WTC11 (cell line): ENCODE measurements around the gene CEP295NL. TPM values are rescaled to one million over a fixed set of nuclear protein-coding genes. Genes with fewer than 3 reads are reported as not detected.

ENCODE experiments used
- ATAC-seq: fragments of 200-7000 bp; cut with Tn5 transposase; 2 replicates; pipeline ENCODE4 v1.10.0; 2021; ENCODE audit warnings: mild to moderate bottlenecking, moderate library complexity
- CTCF ChIA-PET: fragments of 300-600 bp; sonication (Branson Sonifier 250); formaldehyde crosslinking; loops from one replicate; lab custom pipeline; 2021; ENCODE audit warnings: antibody characterized with exemption; lab: Charles Lee
- POLR2A ChIA-PET: fragments of 350-600 bp; sonication (Branson Sonifier 250); formaldehyde crosslinking; loops from one replicate; lab custom pipeline; 2021; ENCODE audit warnings: antibody characterized with exemption; lab: Charles Lee
- DNase-seq: peaks from one replicate; pipeline ENCODE4 v3.0.0; 2021; ENCODE audit warnings: low spot score
- H3K27ac Mint-ChIP-seq: 2 replicates; pipeline ENCODE4 v1.8.0; 2021; ENCODE audit warnings: mixed read lengths
- H3K27me3 Mint-ChIP-seq: 2 replicates; pipeline ENCODE4 v1.8.0; 2021; ENCODE audit warnings: low read depth, mild to moderate bottlenecking, moderate library complexity, mixed read lengths
- H3K36me3 Mint-ChIP-seq: 2 replicates; pipeline ENCODE4 v1.8.0; 2021; ENCODE audit warnings: mixed read lengths
- H3K4me1 Mint-ChIP-seq: 2 replicates; pipeline ENCODE4 v1.8.0; 2022; ENCODE audit warnings: mixed read lengths
- H3K4me3 Mint-ChIP-seq: 2 replicates; pipeline ENCODE4 v1.8.0; 2021; ENCODE audit warnings: mild to moderate bottlenecking, moderate library complexity, mixed read lengths
- H3K9me3 Mint-ChIP-seq: 2 replicates; pipeline ENCODE4 v1.8.0; 2021; ENCODE audit warnings: mixed read lengths
- CREB1 ChIP-seq: sonication (generic); formaldehyde crosslinking; IDR thresholded peaks from 2 replicates; pipeline ENCODE4 v1.8.0; 2023; ENCODE audit warnings: mild to moderate bottlenecking, missing genetic modification reagents
- EMX1 ChIP-seq: fragments of 250-450 bp; sonication (Bioruptor Pico); IDR thresholded peaks from 2 replicates; pipeline ENCODE4 v1.8.0; 2021; ENCODE audit warnings: mild to moderate bottlenecking
- FOXP1 ChIP-seq: sonication (generic); formaldehyde crosslinking; IDR thresholded peaks from 2 replicates; pipeline ENCODE4 v1.8.0; 2022; ENCODE audit warnings: missing genetic modification reagents, mild to moderate bottlenecking, moderate library complexity, borderline replicate concordance
- GRHL2 ChIP-seq: fragments of 250-450 bp; sonication (Bioruptor Pico); IDR thresholded peaks from 2 replicates; pipeline ENCODE4 v1.8.0; 2022; ENCODE audit warnings: mild to moderate bottlenecking, moderate library complexity; ENCODE audit not compliant: insufficient replicate concordance, severe bottlenecking
- IRF2 ChIP-seq: sonication (generic); formaldehyde crosslinking; IDR thresholded peaks from 2 replicates; pipeline ENCODE4 v1.8.0; 2022; ENCODE audit warnings: low read depth, missing genetic modification reagents, borderline replicate concordance
- JAZF1 ChIP-seq: fragments of 250-450 bp; sonication (Bioruptor Pico); IDR thresholded peaks from 2 replicates; pipeline ENCODE4 v1.9.0; 2021; ENCODE audit warnings: moderate library complexity, mild to moderate bottlenecking, inconsistent platforms
- JUN ChIP-seq: sonication (generic); formaldehyde crosslinking; IDR thresholded peaks from 2 replicates; pipeline ENCODE4 v1.8.0; 2023; ENCODE audit warnings: mild to moderate bottlenecking, missing genetic modification reagents
- KAT7 ChIP-seq: sonication (generic); formaldehyde crosslinking; IDR thresholded peaks from 2 replicates; pipeline ENCODE4 v1.8.1; 2023; ENCODE audit warnings: missing genetic modification reagents, mild to moderate bottlenecking, borderline replicate concordance
- NFATC4 ChIP-seq: fragments of 250-450 bp; sonication (Bioruptor Pico); IDR thresholded peaks from 2 replicates; pipeline ENCODE4 v1.9.0; 2021; ENCODE audit warnings: mild to moderate bottlenecking
- NFE2L1 ChIP-seq: sonication (generic); formaldehyde crosslinking; IDR thresholded peaks from 2 replicates; pipeline ENCODE4 v1.8.1; 2023; ENCODE audit warnings: missing genetic modification reagents
- NR1H2 ChIP-seq: sonication (generic); formaldehyde crosslinking; IDR thresholded peaks from 2 replicates; pipeline ENCODE4 v1.9.0; 2021; ENCODE audit warnings: mild to moderate bottlenecking, moderate library complexity, missing genetic modification reagents
- TP53 ChIP-seq: sonication (generic); formaldehyde crosslinking; IDR thresholded peaks from 2 replicates; pipeline ENCODE4 v1.8.1; 2023; ENCODE audit warnings: mild to moderate bottlenecking, missing genetic modification reagents
- ZBTB21 ChIP-seq: sonication (generic); formaldehyde crosslinking; IDR thresholded peaks from 2 replicates; pipeline ENCODE4 v1.8.1; 2023; ENCODE audit warnings: mild to moderate bottlenecking, missing genetic modification reagents, borderline replicate concordance
- ZNF232 ChIP-seq: sonication (generic); formaldehyde crosslinking; IDR thresholded peaks from 2 replicates; pipeline ENCODE4 v1.8.0; 2022; ENCODE audit warnings: mild to moderate bottlenecking, missing genetic modification reagents
- ZNF416 ChIP-seq: fragments of 250-450 bp; sonication (Bioruptor Pico); IDR thresholded peaks from 2 replicates; pipeline ENCODE4 v1.9.0; 2021; ENCODE audit warnings: mild to moderate bottlenecking, inconsistent platforms
- ZNF671 ChIP-seq: fragments of 250-450 bp; sonication (Bioruptor Pico); IDR thresholded peaks from 2 replicates; pipeline ENCODE4 v1.8.0; 2021; ENCODE audit warnings: mild to moderate bottlenecking
- total RNA-seq: library from RNA; stranded (reverse); gene quantifications from 3 replicates; pipeline ENCODE4 v1.2.3, GENCODE V29; 2021
- TF ChIP-seq, protein P1 (sequence below): sonication (generic); formaldehyde crosslinking; IDR thresholded peaks from 2 replicates; pipeline ENCODE4 v1.8.1; 2022; ENCODE audit warnings: mild to moderate bottlenecking, missing genetic modification reagents, moderate library complexity, borderline replicate concordance
- TF ChIP-seq, protein P2 (sequence below): sonication (generic); formaldehyde crosslinking; conservative IDR thresholded peaks from 2 replicates; pipeline ENCODE4 v1.8.1; 2022; ENCODE audit warnings: mild to moderate bottlenecking, missing genetic modification reagents
- TF ChIP-seq, protein P3 (sequence below): sonication (generic); formaldehyde crosslinking; IDR thresholded peaks from 2 replicates; pipeline ENCODE4 v1.8.1; 2023; ENCODE audit warnings: mild to moderate bottlenecking, missing genetic modification reagents, moderate library complexity
- TF ChIP-seq, protein P4 (sequence below): fragments of 250-450 bp; sonication (Bioruptor Pico); IDR thresholded peaks from 2 replicates; pipeline ENCODE4 v1.9.0; 2021; ENCODE audit warnings: mild to moderate bottlenecking
- TF ChIP-seq, protein P5 (sequence below): fragments of 250-450 bp; sonication (Bioruptor Pico); IDR thresholded peaks from 2 replicates; pipeline ENCODE4 v1.9.0; 2021; ENCODE audit warnings: mild to moderate bottlenecking

CEP295NL gene
- total RNA-seq, 1 experiment from 2014 or later: 0.61 TPM

DNA sequence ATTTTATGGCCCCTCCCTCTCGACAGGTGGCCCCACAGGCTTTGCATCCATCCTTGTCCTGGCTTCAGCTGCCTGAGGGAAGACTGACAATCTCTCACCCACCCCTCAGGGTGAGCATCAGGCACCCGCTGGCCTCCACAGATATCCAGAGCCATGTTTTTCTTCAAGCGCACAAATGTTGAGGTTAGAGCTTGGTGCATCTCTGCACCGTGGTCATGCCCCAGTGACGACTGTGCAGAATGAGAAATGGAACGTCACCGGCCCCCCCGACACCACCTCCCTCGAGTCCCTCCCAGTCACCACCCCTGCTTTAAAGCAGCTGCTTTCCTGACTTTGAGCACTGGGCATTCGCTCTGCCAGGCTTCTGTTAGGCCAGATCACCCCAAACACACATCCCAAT lies 42.0 kb upstream of the CEP295NL start:
- ChIA-PET POLR2A (no interaction called here), CTCF (interaction anchor here (0.6 to 1.3 kb wide), 3 partner anchors 26 to 263 kb away, joined by 3 to 4 read pairs (median 3); no protein-coding TSS in a partner anchor)
- H3K36me3 Mint-ChIP-seq: peaks cover 2% of the 10 kb centered on the region; the same call in 1 of the 2 replicates
- DNase-seq: no peak
- H3K4me1 Mint-ChIP-seq: no peaks in the 10 kb centered on the region
- H3K27me3 Mint-ChIP-seq: no peaks in the 10 kb centered on the region
- no peak overlapping the region for H3K4me3 Mint-ChIP-seq
- no peak for ATAC-seq
- TF ChIP-seq, protein P1, sequence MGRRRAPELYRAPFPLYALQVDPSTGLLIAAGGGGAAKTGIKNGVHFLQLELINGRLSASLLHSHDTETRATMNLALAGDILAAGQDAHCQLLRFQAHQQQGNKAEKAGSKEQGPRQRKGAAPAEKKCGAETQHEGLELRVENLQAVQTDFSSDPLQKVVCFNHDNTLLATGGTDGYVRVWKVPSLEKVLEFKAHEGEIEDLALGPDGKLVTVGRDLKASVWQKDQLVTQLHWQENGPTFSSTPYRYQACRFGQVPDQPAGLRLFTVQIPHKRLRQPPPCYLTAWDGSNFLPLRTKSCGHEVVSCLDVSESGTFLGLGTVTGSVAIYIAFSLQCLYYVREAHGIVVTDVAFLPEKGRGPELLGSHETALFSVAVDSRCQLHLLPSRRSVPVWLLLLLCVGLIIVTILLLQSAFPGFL (CRISPR knock-in tag): no peak
- TF ChIP-seq JAZF1 (CRISPR knock-in tag): no peak
- TF ChIP-seq ZNF671 (CRISPR knock-in tag): no peak
- TF ChIP-seq KAT7 (CRISPR knock-in tag): no peak
- no peak for TF ChIP-seq ZNF416 (CRISPR knock-in tag)
- TF ChIP-seq ZNF232 (CRISPR knock-in tag): no peak
- no peak for TF ChIP-seq GRHL2 (CRISPR knock-in tag)
- TF ChIP-seq JUN (CRISPR knock-in tag): no peak
- no peak for TF ChIP-seq NFATC4
- TF ChIP-seq, all 79 proteins: peak for 0
- no peak overlapping the region for H3K27ac Mint-ChIP-seq
- H3K9me3 Mint-ChIP-seq: peaks cover 2% of the 10 kb centered on the region

DNA sequence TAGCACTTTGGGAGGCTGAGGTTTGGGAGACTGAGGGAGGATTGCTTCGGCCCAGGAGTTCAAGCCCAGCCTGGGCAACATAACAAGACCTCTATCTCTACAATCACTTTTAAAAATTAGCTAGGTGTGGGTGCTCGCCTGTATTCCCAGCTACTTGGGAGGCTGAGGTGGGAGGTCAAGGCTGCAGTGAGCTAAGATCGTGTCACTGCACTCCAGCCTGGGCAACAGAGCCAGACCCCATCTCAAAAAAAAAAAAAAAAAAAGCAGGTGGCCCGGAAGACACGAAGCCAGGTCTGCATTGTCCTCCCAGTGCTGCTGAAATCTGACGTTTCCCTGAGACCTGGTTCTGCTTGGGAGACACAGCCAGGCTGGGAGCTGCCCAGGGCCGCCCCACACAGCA lies 41.0 kb upstream of the CEP295NL start:
- Mint-ChIP-seq H3K4me1 (no peaks in the 10 kb centered on the region), H3K36me3 (no peaks in the 10 kb centered on the region), H3K4me3 (no peak overlapping the region), H3K27ac (no peak overlapping the region), H3K27me3 (no peaks in the 10 kb centered on the region), H3K9me3 (no peaks in the 10 kb centered on the region)
- POLR2A ChIA-PET: no interaction called here
- DNase-seq: no peak
- ATAC-seq: no peak
- CTCF ChIA-PET: no interaction called here
- TF ChIP-seq ZNF232 (CRISPR knock-in tag) (no peak), TP53 (CRISPR knock-in tag) (no peak), ZBTB21 (CRISPR knock-in tag) (no peak), IRF2 (no peak), NFE2L1 (CRISPR knock-in tag) (no peak), NR1H2 (CRISPR knock-in tag) (no peak), CREB1 (CRISPR knock-in tag) (no peak), FOXP1 (no peak), EMX1 (CRISPR knock-in tag) (no peak)
- TF ChIP-seq, protein P2, sequence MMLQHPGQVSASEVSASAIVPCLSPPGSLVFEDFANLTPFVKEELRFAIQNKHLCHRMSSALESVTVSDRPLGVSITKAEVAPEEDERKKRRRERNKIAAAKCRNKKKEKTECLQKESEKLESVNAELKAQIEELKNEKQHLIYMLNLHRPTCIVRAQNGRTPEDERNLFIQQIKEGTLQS (CRISPR knock-in tag): no peak
- TF ChIP-seq, protein P3, sequence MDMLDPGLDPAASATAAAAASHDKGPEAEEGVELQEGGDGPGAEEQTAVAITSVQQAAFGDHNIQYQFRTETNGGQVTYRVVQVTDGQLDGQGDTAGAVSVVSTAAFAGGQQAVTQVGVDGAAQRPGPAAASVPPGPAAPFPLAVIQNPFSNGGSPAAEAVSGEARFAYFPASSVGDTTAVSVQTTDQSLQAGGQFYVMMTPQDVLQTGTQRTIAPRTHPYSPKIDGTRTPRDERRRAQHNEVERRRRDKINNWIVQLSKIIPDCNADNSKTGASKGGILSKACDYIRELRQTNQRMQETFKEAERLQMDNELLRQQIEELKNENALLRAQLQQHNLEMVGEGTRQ (CRISPR knock-in tag): no peak
- TF ChIP-seq, protein P4, sequence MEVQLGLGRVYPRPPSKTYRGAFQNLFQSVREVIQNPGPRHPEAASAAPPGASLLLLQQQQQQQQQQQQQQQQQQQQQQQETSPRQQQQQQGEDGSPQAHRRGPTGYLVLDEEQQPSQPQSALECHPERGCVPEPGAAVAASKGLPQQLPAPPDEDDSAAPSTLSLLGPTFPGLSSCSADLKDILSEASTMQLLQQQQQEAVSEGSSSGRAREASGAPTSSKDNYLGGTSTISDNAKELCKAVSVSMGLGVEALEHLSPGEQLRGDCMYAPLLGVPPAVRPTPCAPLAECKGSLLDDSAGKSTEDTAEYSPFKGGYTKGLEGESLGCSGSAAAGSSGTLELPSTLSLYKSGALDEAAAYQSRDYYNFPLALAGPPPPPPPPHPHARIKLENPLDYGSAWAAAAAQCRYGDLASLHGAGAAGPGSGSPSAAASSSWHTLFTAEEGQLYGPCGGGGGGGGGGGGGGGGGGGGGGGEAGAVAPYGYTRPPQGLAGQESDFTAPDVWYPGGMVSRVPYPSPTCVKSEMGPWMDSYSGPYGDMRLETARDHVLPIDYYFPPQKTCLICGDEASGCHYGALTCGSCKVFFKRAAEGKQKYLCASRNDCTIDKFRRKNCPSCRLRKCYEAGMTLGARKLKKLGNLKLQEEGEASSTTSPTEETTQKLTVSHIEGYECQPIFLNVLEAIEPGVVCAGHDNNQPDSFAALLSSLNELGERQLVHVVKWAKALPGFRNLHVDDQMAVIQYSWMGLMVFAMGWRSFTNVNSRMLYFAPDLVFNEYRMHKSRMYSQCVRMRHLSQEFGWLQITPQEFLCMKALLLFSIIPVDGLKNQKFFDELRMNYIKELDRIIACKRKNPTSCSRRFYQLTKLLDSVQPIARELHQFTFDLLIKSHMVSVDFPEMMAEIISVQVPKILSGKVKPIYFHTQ (CRISPR knock-in tag): no peak
- TF ChIP-seq, protein P5, sequence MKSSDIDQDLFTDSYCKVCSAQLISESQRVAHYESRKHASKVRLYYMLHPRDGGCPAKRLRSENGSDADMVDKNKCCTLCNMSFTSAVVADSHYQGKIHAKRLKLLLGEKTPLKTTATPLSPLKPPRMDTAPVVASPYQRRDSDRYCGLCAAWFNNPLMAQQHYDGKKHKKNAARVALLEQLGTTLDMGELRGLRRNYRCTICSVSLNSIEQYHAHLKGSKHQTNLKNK (CRISPR knock-in tag): no peak
- TF ChIP-seq, protein P1 (CRISPR knock-in tag): no peak
